OCI-LY1 (cell line): ENCODE measurements around the gene GNRHR.
A peak's percentile ranks its signal among the peaks of the same experiment; 100 is the strongest.

Source experiments
- H2AFZ ChIP-seq: fragments of 200-600 bp; sonication (generic), shearing (Covaris generic); 2 replicates; pipeline ENCODE4 v1.6.0; 2014; ENCODE audit warnings: antibody characterized with exemption, mild to moderate bottlenecking, low read length
- H3F3A ChIP-seq: fragments of 200-600 bp; sonication (generic), shearing (Covaris generic); 2 replicates; pipeline ENCODE4 v1.6.0; 2014; ENCODE audit warnings: mild to moderate bottlenecking, antibody characterized with exemption, low read length, moderate library complexity; ENCODE audit not compliant: insufficient read depth
- H3K27ac ChIP-seq: fragments of 200-600 bp; sonication (generic); 2 replicates; pipeline ENCODE4 v1.5.1; 2014; ENCODE audit warnings: low read length, mixed run types, mild to moderate bottlenecking, low read depth; ENCODE audit not compliant: poor library complexity, severe bottlenecking
- H3K27me3 ChIP-seq: fragments of 200-600 bp; sonication (generic); 2 replicates; pipeline ENCODE4 v1.6.0; 2014; ENCODE audit warnings: antibody characterized with exemption, mild to moderate bottlenecking, low read length, moderate library complexity; ENCODE audit not compliant: insufficient read depth
- H3K36me3 ChIP-seq: fragments of 200-600 bp; sonication (generic); 2 replicates; pipeline ENCODE4 v1.6.1; 2014; ENCODE audit warnings: mild to moderate bottlenecking, antibody characterized with exemption, low read length, moderate library complexity, mixed read lengths; ENCODE audit not compliant: insufficient read depth
- H3K4me1 ChIP-seq: fragments of 200-600 bp; sonication (generic); 2 replicates; pipeline ENCODE4 v1.5.1; 2014; ENCODE audit warnings: mild to moderate bottlenecking, low read length, moderate library complexity; ENCODE audit not compliant: insufficient read depth, severe bottlenecking
- H3K4me2 ChIP-seq: fragments of 200-600 bp; sonication (generic), shearing (Covaris generic); 2 replicates; pipeline ENCODE4 v1.6.1; 2014; ENCODE audit warnings: low read length
- H3K4me3 ChIP-seq: fragments of 200-600 bp; sonication (generic); 2 replicates; pipeline ENCODE4 v1.5.1; 2014; ENCODE audit warnings: low read length, low read depth, mild to moderate bottlenecking, mixed read lengths; ENCODE audit not compliant: poor library complexity, severe bottlenecking
- H3K79me2 ChIP-seq: fragments of 200-600 bp; shearing (Covaris generic); 2 replicates; pipeline ENCODE4 v1.6.1; 2016; ENCODE audit warnings: mixed run types, low read length, mixed read lengths; ENCODE audit not compliant: insufficient read depth
- H3K9ac ChIP-seq: fragments of 200-600 bp; sonication (generic), shearing (Covaris generic); 2 replicates; pipeline ENCODE4 v1.6.1; 2014; ENCODE audit warnings: mild to moderate bottlenecking, low read length, mixed read lengths
- H3K9me2 ChIP-seq: fragments of 200-600 bp; sonication (generic), shearing (Covaris generic); 2 replicates; pipeline ENCODE4 v1.6.1; 2014; ENCODE audit warnings: low read depth, mild to moderate bottlenecking, low read length, mixed read lengths
- H3K9me3 ChIP-seq: fragments of 200-600 bp; shearing (Covaris generic); 2 replicates; pipeline ENCODE4 v1.6.1; 2014; ENCODE audit warnings: low read length, mixed read lengths
- H4K20me1 ChIP-seq: fragments of 200-600 bp; sonication (generic), shearing (Covaris generic); 2 replicates; pipeline ENCODE4 v1.6.0; 2016; ENCODE audit warnings: mild to moderate bottlenecking, low read length; ENCODE audit not compliant: insufficient read depth
- CTCF ChIP-seq: fragments of 200-600 bp; sonication (generic), shearing (Covaris generic); IDR thresholded peaks from 2 replicates; pipeline ENCODE4 v1.5.1; 2017; ENCODE audit warnings: mild to moderate bottlenecking, antibody characterized with exemption, low read length, moderate library complexity, mixed read lengths
- EZH2 ChIP-seq: fragments of 200-600 bp; sonication (generic), shearing (Covaris generic); IDR thresholded peaks from 2 replicates; pipeline ENCODE4 v1.8.0; 2017; ENCODE audit warnings: borderline replicate concordance, mixed run types, mild to moderate bottlenecking, antibody characterized with exemption, low read length, moderate library complexity, mixed read lengths

GNRHR gene

GRCh38 chr4:67749286-67749685 is 4.9 kb downstream of the GNRHR start:
- H3F3A ChIP-seq = no peaks in the 10 kb centered on the region; the same call in 1 of the 2 replicates
- H4K20me1 ChIP-seq = no peaks in the 10 kb centered on the region
- TF ChIP-seq CTCF (no peak), EZH2 (no peak)
- no peak overlapping the region for H3K27ac ChIP-seq
- H3K36me3 ChIP-seq = no peaks in the 10 kb centered on the region
- no peak overlapping the region for H3K4me2 ChIP-seq
- no peaks in the 10 kb centered on the region for H3K9me3 ChIP-seq
- no peaks in the 10 kb centered on the region for H3K27me3 ChIP-seq
- H2AFZ ChIP-seq = no peak overlapping the region
- no peaks in the 10 kb centered on the region for H3K79me2 ChIP-seq
- no peaks in the 10 kb centered on the region for H3K4me1 ChIP-seq
- H3K4me3 ChIP-seq = no peak overlapping the region
- no peaks in the 10 kb centered on the region for H3K9me2 ChIP-seq
- no peak overlapping the region for H3K9ac ChIP-seq

- Histone ChIP-seq H4K20me1 (no peaks in the 10 kb centered on the region), H3K9me3 (no peaks in the 10 kb centered on the region), H2AFZ (0 out of 2 replicates have a peak overlapping the region, but pooled peaks have one; percentile 16)
Observed at GRCh38 chr4:67746797-67747495, 7.2 kb downstream of the GNRHR start.

GRCh38 chr4:67744561-67745283 is 9.5 kb downstream of the GNRHR start:
- Histone ChIP-seq H3K9me2 (no peaks in the 10 kb centered on the region), H2AFZ (no peak overlapping the region), H3K4me2 (no peak overlapping the region)

More at GRCh38 chr4:67746797-67747495, 7.2 kb downstream of the GNRHR start:
- no peaks in the 10 kb centered on the region for H3K27me3 ChIP-seq
- H3K27ac ChIP-seq = no peak overlapping the region
- no peaks in the 10 kb centered on the region for H3K79me2 ChIP-seq
- TF ChIP-seq EZH2 (no peak), CTCF (peak; percentile 65)
- no peak overlapping the region for H3K4me3 ChIP-seq
- H3K9me2 ChIP-seq = no peaks in the 10 kb centered on the region
- no peaks in the 10 kb centered on the region; the same call in 1 of the 2 replicates for H3F3A ChIP-seq
- H3K36me3 ChIP-seq = no peaks in the 10 kb centered on the region
- H3K4me1 ChIP-seq = no peaks in the 10 kb centered on the region
- H3K4me2 ChIP-seq = no peak overlapping the region
- peak overlapping the region; percentile 18; the same call in 1 of the 2 replicates for H3K9ac ChIP-seq

More at GRCh38 chr4:67744561-67745283, 9.5 kb downstream of the GNRHR start:
- Histone ChIP-seq H3K4me3 (no peak overlapping the region), H3K79me2 (no peaks in the 10 kb centered on the region), H3K4me1 (no peaks in the 10 kb centered on the region), H3K9ac (no peak overlapping the region), H3F3A (no peaks in the 10 kb centered on the region; the same call in 1 of the 2 replicates), H3K36me3 (no peaks in the 10 kb centered on the region), H4K20me1 (no peaks in the 10 kb centered on the region), H3K27me3 (no peaks in the 10 kb centered on the region), H3K27ac (no peak overlapping the region), H3K9me3 (no peaks in the 10 kb centered on the region)
- TF ChIP-seq CTCF (no peak), EZH2 (no peak)
